ENCODE measurements around the gene PPP1R37.

The PPP1R37 gene

GRCh38 chr19:45069056-45069455 is 23.9 kb upstream of the PPP1R37 start:
- no peak for TF ChIP-seq CTCF (IDR thresholded peaks at IDR 0.05)
- H3K4me1 ChIP-seq = peaks cover 0 to 29% (median 0%) of the 10 kb centered on the region in 4 donors
- no peak for DNase-seq
- intact Hi-C loops (cut with DNase I; ENCODE audit: low total_unique reads) = no loop called here
- peaks cover 64 to 83% (median 71%) of the 10 kb centered on the region in 3 donors for H3K36me3 ChIP-seq
- H3K9me3 ChIP-seq = no peaks in the 10 kb centered on the region
- H3K4me3 ChIP-seq = no peak overlapping the region
- H3K27me3 ChIP-seq = no peaks in the 10 kb centered on the region
- no peak overlapping the region for H3K27ac ChIP-seq

GRCh38 chr19:45070214-45070613 is 22.8 kb upstream of the PPP1R37 start:
- intact Hi-C loops (cut with DNase I; ENCODE audit: low total_unique reads) = no loop called here
- no peak overlapping the region for H3K27ac ChIP-seq
- no peak for TF ChIP-seq CTCF (IDR thresholded peaks at IDR 0.05)
- H3K4me3 ChIP-seq = no peak overlapping the region
- H3K9me3 ChIP-seq = no peaks in the 10 kb centered on the region
- peaks cover 0 to 37% (median under 1%) of the 10 kb centered on the region in 4 donors for H3K4me1 ChIP-seq
- no peak for DNase-seq
- no peaks in the 10 kb centered on the region for H3K27me3 ChIP-seq
- H3K36me3 ChIP-seq = peaks cover 53 to 72% (median 60%) of the 10 kb centered on the region in 3 donors

GRCh38 chr19:45070861-45071544 is 22.0 kb upstream of the PPP1R37 start:
- intact Hi-C loops (cut with DNase I; ENCODE audit: low total_unique reads) = no loop called here
- Histone ChIP-seq H3K27ac (no peak overlapping the region), H3K36me3 (peaks cover 45 to 64% (median 53%) of the 10 kb centered on the region in 3 donors), H3K4me3 (no peak overlapping the region), H3K27me3 (no peaks in the 10 kb centered on the region), H3K9me3 (no peaks in the 10 kb centered on the region), H3K4me1 (peaks cover 0 to 45% (median 4%) of the 10 kb centered on the region in 4 donors)
- no peak for TF ChIP-seq CTCF (IDR thresholded peaks at IDR 0.05)
- no peak for DNase-seq

GRCh38 chr19:45071545-45071938 is 21.4 kb upstream of the PPP1R37 start:
- DNase-seq = no peak
- intact Hi-C loops (cut with DNase I; ENCODE audit: low total_unique reads) = no loop called here
- no peaks in the 10 kb centered on the region for H3K27me3 ChIP-seq
- no peak overlapping the region for H3K4me3 ChIP-seq
- TF ChIP-seq CTCF (IDR thresholded peaks at IDR 0.05) = no peak
- H3K36me3 ChIP-seq = peaks cover 40 to 59% (median 48%) of the 10 kb centered on the region in 3 donors
- H3K9me3 ChIP-seq = no peaks in the 10 kb centered on the region
- H3K4me1 ChIP-seq = peaks cover 0 to 50% (median 5%) of the 10 kb centered on the region in 4 donors
- no peak overlapping the region for H3K27ac ChIP-seq

- H3K4me3 ChIP-seq = no peak overlapping the region
- no peaks in the 10 kb centered on the region for H3K27me3 ChIP-seq
- DNase-seq = no peak
- intact Hi-C loops (cut with DNase I; ENCODE audit: low total_unique reads) = no loop called here
- H3K36me3 ChIP-seq = peaks cover 36 to 53% (median 41%) of the 10 kb centered on the region in 3 donors
- peaks cover 0 to 56% (median 10%) of the 10 kb centered on the region in 4 donors for H3K4me1 ChIP-seq
- no peak for TF ChIP-seq CTCF (IDR thresholded peaks at IDR 0.05)
- H3K9me3 ChIP-seq = no peaks in the 10 kb centered on the region
- H3K27ac ChIP-seq = no peak overlapping the region
Measured at GRCh38 chr19:45071969-45072790, 20.8 kb upstream of the PPP1R37 start.

Measured in tibial artery (tissue), 4 donors.